Mesenteric fat pad (tissue), 1 donor: Measurements from ENCODE around the gene QPRT. TPM values are rescaled to one million over a fixed set of nuclear protein-coding genes. Genes with fewer than 3 reads are reported as not detected.
"Not testable (repeated sequence)": the region's sequence is repeated elsewhere in the genome, so short reads cannot be mapped to it uniquely, and the experiment has no call there.

Source experiments
- DNase-seq: peaks from one replicate; pipeline ENCODE4 v3.0.0-alpha.2; 2020; ENCODE audit warnings: low spot score
- total RNA-seq: library from RNA; stranded (reverse); fragmentation: NEBNext Ultra II Directional; extraction: Animal tissue kit (Norgen Biotek cat#: 25700); gene quantifications from one replicate; pipeline ENCODE4 v1.2.1, GENCODE V29; 2021
- donor health status: DM: yes; HTN: yes; CAD: no.

QPRT gene
- total RNA-seq, 1 donor from 2014 or later, result 3.4 TPM

GRCh38 chr16:29714396-29714795, 35.4 kb downstream of the QPRT start:
- no peak for DNase-seq

- no peak for DNase-seq
These were observed 36.0 kb downstream of the QPRT start for GRCh38 chr16:29714972-29715371.

GRCh38 chr16:29717113-29717512, 38.1 kb downstream of the QPRT start:
- no peak for DNase-seq

- DNase-seq, result no peak
These were observed 40.1 kb downstream of the QPRT start for GRCh38 chr16:29719063-29719462.

GRCh38 chr16:29720703-29721102, 41.7 kb downstream of the QPRT start:
- no peak for DNase-seq

- not testable (repeated sequence) for DNase-seq
These were observed 42.3 kb downstream of the QPRT start for GRCh38 chr16:29721167-29721879.

GRCh38 chr16:29726845-29727377, 47.9 kb downstream of the QPRT start:
- no peak for DNase-seq

GRCh38 chr16:29727452-29727851, 48.5 kb downstream of the QPRT start:
- no peak for DNase-seq

GRCh38 chr16:29729116-29729521, 50.1 kb downstream of the QPRT start:
- DNase-seq, result no peak

GRCh38 chr16:29730649-29731048, 51.7 kb downstream of the QPRT start:
- no peak for DNase-seq

- not testable (repeated sequence) for DNase-seq
These were observed 53.0 kb downstream of the QPRT start for GRCh38 chr16:29731768-29732601.

- no peak for DNase-seq
These were observed 55.8 kb downstream of the QPRT start for GRCh38 chr16:29734786-29735185.

- DNase-seq, result no peak
These were observed 57.1 kb downstream of the QPRT start for GRCh38 chr16:29736112-29736511.

GRCh38 chr16:29736764-29737163, 57.8 kb downstream of the QPRT start:
- DNase-seq, result no peak

- no peak for DNase-seq
These were observed 58.7 kb downstream of the QPRT start for GRCh38 chr16:29737713-29738112.

- no peak for DNase-seq
These were observed 59.5 kb downstream of the QPRT start for GRCh38 chr16:29738514-29738913.

- not testable (repeated sequence) for DNase-seq
These were observed 61.1 kb downstream of the QPRT start for GRCh38 chr16:29739927-29740629.

- not testable (repeated sequence) for DNase-seq
These were observed 61.6 kb downstream of the QPRT start for GRCh38 chr16:29740630-29741015.

- DNase-seq, result no peak
These were observed 63.8 kb downstream of the QPRT start for GRCh38 chr16:29742683-29743275.

- DNase-seq, result no peak
These were observed 64.5 kb downstream of the QPRT start for GRCh38 chr16:29743475-29743826.

- DNase-seq, result no peak
These were observed 65.0 kb downstream of the QPRT start for GRCh38 chr16:29743827-29744531.
